ENCODE data around the gene EIPR1. TPM values are rescaled to one million over a fixed set of nuclear protein-coding genes. Genes with fewer than 3 reads are reported as not detected.
A peak's percentile ranks its signal among the peaks of the same experiment; 100 is the strongest.

EIPR1 gene
- total RNA-seq, 1 experiment from 2014 or later = 27.8 TPM

GRCh38 chr2:3279236-3279960 lies 98.2 kb downstream of the EIPR1 start:
- Histone ChIP-seq H3K14ac (ENCODE audit: insufficient read depth, low read length) (no peak overlapping the region), H4K20me1 (ENCODE audit: control insufficient read depth, insufficient read depth, insufficient read length) (no peaks in the 10 kb centered on the region), H4K91ac (ENCODE audit: insufficient read length, low read depth, low read length) (no peak overlapping the region), H3K4ac (ENCODE audit: low read depth, low read length) (no peak overlapping the region), H3K56ac (ENCODE audit: insufficient read length, low read depth, low read length) (no peak overlapping the region), H4K5ac (ENCODE audit: insufficient read length, low read depth, low read length) (no peak overlapping the region), H3T11ph (ENCODE audit: low read length) (no peak overlapping the region), H3K9ac (ENCODE audit: extremely low read depth, insufficient read length, low read length) (no peak overlapping the region), H3K23me2 (ENCODE audit: insufficient read length, low read depth, low read length, poor library complexity, severe bottlenecking) (no peaks in the 10 kb centered on the region), H3K4me2 (ENCODE audit: insufficient read depth, insufficient read length, low read length) (no peak overlapping the region), H2BK12ac (ENCODE audit: insufficient read length, low read depth, low read length) (no peak overlapping the region), H3K79me2 (ENCODE audit: insufficient read depth, low read length) (no peaks in the 10 kb centered on the region), H2BK5ac (ENCODE audit: insufficient read length, low read length) (no peak overlapping the region), H3K27me3 (ENCODE audit: insufficient read depth, low read length) (no peaks in the 10 kb centered on the region), H3K79me1 (ENCODE audit: insufficient read depth, low read depth, low read length, poor library complexity, severe bottlenecking) (no peaks in the 10 kb centered on the region), H2AK5ac (ENCODE audit: insufficient read length, low read length) (no peak overlapping the region), H2BK20ac (ENCODE audit: low read depth, low read length, poor library complexity, severe bottlenecking) (no peak overlapping the region), H4K8ac (replicated peaks; ENCODE audit: insufficient read length, low read depth, low read length) (no peak overlapping the region), H3K9me3 (ENCODE audit: control insufficient read depth, low read depth, low read length) (no peaks in the 10 kb centered on the region), H3K18ac (ENCODE audit: insufficient read length, low read depth, low read length) (no peak overlapping the region), H3K4me1 (ENCODE audit: insufficient read depth, low read length) (no peaks in the 10 kb centered on the region; the same call in 1 of the 2 replicates), H3K23ac (ENCODE audit: insufficient read length, low read depth, low read length) (no peak overlapping the region), H2AFZ (ENCODE audit: low read length) (no peak overlapping the region), H2BK120ac (ENCODE audit: low read depth, low read length, poor library complexity, severe bottlenecking) (no peak overlapping the region), H3K27ac (ENCODE audit: insufficient read length, low read depth, low read length) (no peak overlapping the region), H2BK15ac (ENCODE audit: low read depth, low read length) (no peak overlapping the region)
- no peak overlapping the region for H3K4me3 Mint-ChIP-seq
- WGBS (ENCODE audit: extremely low coverage, insufficient read length, low lambda C conversion rate) = no CpG with 5 or more reads among the region's 17 CpGs
- H3K36me3 Mint-ChIP-seq (ENCODE audit: insufficient read depth in 1 of 3, low read depth in 3 of 3) = peaks cover 5 to 12% (median 9%) of the 10 kb centered on the region in 3 experiments; a peak in 6 of 7 replicates
- peak; percentile 4 for DNase-seq
- H3K27ac Mint-ChIP-seq = no peak overlapping the region; a peak in 1 of 7 replicates
- peaks cover 10 to 13% of the 10 kb centered on the region in 2 experiments for H3K9me3 Mint-ChIP-seq
- no peaks in the 10 kb centered on the region for H3K27me3 Mint-ChIP-seq (ENCODE audit: low read depth)
- TF ChIP-seq, protein P1, sequence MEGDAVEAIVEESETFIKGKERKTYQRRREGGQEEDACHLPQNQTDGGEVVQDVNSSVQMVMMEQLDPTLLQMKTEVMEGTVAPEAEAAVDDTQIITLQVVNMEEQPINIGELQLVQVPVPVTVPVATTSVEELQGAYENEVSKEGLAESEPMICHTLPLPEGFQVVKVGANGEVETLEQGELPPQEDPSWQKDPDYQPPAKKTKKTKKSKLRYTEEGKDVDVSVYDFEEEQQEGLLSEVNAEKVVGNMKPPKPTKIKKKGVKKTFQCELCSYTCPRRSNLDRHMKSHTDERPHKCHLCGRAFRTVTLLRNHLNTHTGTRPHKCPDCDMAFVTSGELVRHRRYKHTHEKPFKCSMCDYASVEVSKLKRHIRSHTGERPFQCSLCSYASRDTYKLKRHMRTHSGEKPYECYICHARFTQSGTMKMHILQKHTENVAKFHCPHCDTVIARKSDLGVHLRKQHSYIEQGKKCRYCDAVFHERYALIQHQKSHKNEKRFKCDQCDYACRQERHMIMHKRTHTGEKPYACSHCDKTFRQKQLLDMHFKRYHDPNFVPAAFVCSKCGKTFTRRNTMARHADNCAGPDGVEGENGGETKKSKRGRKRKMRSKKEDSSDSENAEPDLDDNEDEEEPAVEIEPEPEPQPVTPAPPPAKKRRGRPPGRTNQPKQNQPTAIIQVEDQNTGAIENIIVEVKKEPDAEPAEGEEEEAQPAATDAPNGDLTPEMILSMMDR (conservative IDR thresholded peaks at IDR 0.05) = no peak
- peaks cover 19 to 22% of the 10 kb centered on the region in 2 experiments for H3K4me1 Mint-ChIP-seq
